Skin epidermis (tissue), 12 donors: ENCODE results near the gene LSP1.

ENCODE experiments used
- H3K27ac ChIP-seq, 21 experiments: fragments of 200-600 bp; sonication (generic) in 11 of 21; one replicate each; pipeline ENCODE4 v1.5.0; 2020; ENCODE audit warnings: mild to moderate bottlenecking in 3 of 21, inconsistent platforms in 2 of 21, moderate library complexity in 2 of 21
- H3K4me3 ChIP-seq, 7 experiments: fragments of 200-600 bp; sonication (generic) in 2 of 7; one replicate each; pipeline ENCODE4 v1.5.0; 2020; ENCODE audit warnings: inconsistent platforms in 2 of 7, mild to moderate bottlenecking in 2 of 7, moderate library complexity in 1 of 7

LSP1 gene

DNA sequence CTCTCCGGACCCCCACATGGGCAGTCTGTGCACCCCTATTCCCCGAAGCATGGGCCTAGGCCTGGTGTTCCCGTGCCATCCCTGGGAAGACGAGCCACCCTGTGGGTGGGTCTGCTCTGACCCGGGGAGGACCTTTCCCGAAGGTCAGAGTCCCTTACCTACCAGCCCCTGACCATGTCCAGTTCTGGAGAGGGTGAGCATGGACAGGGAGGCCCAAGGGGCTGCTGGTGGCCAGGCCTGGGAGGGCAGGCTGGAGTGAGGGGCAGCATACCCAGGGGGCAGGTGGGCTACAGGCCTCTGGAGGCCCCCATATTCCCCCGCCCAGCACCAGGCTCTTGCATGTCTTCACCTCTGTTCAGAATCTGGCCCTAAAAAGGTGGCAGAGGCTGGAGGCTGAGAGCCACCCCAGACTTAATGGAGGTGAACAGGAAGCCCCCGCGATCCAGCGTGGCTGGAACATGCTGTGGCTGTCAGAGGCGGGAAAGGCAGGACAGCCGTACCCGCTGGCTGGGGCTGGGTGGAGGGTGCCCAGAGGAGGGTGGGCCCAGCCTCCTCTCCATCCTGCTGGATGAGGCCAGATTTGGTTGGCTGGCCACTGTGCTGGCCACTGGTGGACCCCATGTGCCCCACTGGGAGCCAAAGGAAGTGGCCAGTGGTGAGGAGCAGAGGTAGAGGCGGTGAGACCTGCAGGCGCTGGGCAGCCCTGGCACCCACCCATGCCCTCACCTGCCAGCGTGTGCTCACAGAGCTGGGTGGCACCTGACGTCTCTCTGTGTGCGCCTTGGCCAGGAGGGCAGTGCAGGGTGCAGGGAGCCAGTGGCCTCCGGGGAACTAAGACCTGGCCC lies 29.3 kb upstream of the LSP1 start:
- Histone ChIP-seq H3K4me3 (no peak overlapping the region), H3K27ac (peak overlapping the region in 1 of 21 experiments; percentile 19)

DNA sequence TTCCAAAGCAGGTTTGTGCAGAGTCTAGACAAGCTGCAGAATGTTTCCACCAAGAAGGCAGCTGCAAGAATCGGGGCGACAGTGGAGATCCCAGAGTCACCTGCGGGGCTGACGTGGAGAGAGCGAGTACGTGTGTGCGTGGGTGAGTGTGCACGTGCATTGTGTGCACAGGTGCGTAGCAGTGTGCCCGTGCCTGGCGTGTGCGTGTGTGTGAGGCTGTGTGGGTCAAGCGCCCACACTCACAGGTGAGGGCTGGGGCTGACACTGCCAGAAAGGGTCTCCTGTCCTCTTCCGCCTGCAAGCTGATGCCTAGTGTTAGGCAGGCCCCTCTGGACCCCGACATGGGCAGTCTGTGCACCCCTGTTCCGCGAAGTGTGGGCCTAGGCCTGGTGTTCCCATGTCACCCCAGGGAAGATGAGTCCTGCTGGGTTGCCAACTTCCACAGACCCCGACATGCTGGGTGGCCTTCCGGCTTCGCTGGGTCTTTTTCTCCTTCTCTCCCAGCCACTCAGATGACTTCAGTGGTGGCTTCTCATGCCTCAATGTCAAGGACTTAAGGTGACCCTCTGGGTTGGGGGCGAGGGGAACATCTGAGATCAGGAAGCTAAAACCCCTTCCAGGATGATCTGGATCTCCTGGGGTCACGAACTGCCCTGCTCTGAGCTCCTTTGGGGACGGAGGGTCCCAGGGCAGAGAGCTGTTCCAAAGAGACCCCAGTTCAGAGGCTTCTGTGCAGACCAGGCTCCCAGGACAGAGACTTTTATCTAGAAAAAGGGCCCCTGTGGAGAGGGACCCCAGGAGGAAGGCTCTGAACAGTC lies 28.5 kb upstream of the LSP1 start:
- no peak overlapping the region for H3K4me3 ChIP-seq
- peak overlapping the region in 1 of 21 experiments; percentile 8 for H3K27ac ChIP-seq

DNA sequence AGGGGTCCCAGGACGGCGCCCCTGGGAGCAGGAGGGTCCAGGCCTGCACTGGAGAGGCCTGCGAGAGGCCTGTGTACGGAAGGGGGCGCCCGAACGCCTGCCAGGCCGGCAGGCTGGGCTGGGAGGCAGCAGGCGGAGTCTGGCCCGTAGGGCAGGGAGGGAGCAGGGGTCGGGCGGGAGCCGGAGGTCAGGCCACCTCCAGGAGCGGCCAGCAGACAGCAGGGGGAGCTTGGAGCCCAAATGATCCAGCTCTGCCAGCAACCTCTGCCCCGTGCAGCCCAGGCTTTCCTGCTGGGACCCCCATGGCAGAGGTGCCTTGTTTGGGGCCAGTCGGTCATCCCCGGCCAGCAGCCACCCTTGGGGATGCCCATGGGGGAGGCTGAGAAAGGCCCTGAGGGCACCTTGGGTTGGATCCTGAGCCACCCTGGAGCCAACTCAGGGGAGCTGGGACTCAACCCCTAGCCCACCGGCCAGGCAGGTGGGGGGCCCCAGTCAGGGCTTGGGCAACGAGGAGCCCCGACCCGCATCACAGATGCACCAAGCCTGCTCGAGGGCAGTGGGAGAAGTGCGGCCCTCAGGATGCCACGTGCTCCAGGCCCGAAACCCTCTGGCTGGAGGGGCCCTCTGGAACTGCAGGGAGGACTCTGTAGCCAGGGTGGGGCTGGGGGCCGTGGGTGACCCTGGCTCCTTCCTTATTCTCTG lies 27.7 kb upstream of the LSP1 start:
- Histone ChIP-seq H3K27ac (peak overlapping the region in 1 of 21 experiments; percentile 8), H3K4me3 (no peak overlapping the region)

DNA sequence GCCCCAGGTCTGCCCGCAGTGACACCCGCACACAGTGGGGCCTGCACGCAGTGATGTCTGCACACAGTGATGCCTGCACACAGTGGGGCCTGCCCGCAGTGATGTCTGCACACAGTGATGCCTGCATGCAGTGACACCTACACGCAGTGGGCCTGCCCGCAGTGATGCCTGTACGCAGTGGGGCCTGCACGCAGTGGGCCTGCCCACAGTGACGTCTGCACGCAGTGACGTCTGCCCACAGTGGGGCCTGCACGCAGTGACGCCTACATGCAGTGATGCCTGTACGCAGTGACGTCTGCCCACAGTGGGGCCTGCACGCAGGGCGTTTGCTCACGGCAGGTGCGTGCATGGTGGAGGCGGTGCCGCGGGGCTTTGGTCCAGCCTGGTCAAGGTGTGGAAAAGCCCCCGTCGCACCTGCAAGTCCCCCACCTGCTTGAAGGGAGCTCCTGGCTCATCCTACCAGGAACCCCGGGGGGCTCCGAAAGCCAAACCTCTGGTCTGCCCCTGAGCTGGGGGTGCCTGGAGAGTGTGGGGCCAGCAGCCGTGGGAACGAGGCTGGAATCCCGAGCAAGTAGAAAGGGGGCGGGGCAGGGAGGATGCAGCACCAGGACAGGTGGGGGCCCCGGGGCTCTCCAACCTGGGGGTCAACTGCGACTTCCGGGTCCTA lies 27.0 kb upstream of the LSP1 start:
- H3K4me3 ChIP-seq: no peak overlapping the region
- H3K27ac ChIP-seq: peak overlapping the region in 2 of 21 experiments; percentile 12 to 42

DNA sequence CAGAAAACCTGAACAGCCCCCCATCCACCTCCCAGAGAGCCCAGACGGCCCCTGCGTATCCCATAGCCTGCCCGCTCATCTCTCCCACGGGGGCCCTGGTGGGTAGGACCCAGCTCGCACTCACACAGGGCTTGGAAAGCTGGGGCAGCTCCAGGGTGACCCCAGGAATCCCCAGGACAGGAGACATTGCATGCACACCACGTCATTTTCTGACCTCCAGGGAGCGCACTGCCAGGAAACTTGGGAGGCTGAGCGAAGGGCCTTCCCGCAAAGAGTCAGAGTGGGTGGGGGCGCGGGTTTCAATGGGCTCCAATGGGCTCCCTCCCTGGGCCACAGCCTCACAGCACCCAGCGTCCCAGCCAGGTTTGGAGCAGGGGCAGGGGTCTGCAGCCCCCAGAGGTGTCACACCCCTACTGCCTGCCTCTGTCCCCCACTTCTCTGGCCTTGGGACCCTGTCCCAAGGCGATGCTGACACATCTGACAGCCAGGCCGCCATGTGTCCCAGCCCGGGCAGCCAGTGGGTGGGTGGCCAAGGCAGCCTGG lies 26.3 kb upstream of the LSP1 start:
- no peak overlapping the region for H3K4me3 ChIP-seq
- peak overlapping the region in 11 of 21 experiments; percentile 12 to 63 (median 41) for H3K27ac ChIP-seq

DNA sequence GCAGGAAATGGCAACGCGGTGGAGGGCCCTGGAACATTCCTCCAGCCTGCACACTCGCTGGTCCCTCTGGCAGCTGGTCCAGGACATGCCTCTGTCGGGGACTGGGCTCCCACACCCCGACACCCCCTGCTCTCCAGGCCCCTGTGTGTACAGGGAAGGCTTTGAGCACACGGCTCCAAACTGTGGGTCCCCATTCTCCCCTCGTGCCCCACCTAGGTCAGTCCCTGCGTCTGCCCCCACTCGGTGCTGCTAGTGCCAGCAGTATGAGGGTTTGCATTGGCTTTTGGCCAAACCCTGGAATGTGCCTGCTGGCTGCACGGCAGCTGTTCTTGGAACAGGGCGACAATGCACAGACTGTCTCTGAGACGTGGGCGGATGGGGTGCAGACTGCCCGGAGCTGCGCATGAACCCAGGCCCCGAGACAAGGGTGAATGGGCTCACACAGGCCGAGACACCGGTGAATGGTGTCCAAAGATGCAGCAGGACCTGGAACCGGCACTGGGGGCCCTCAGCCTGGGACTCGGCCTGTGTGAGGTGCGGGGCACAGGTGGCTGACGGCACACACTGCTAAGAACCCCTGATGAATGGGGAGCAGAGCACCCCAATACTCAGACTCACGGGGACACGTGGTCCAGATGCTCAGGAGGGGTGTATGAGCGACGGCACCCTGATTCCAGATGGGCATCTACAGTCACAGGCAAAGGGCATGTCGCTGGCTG lies 25.6 kb upstream of the LSP1 start:
- Histone ChIP-seq H3K4me3 (no peak overlapping the region), H3K27ac (peak overlapping the region in 11 of 21 experiments; percentile 12 to 63 (median 41))

DNA sequence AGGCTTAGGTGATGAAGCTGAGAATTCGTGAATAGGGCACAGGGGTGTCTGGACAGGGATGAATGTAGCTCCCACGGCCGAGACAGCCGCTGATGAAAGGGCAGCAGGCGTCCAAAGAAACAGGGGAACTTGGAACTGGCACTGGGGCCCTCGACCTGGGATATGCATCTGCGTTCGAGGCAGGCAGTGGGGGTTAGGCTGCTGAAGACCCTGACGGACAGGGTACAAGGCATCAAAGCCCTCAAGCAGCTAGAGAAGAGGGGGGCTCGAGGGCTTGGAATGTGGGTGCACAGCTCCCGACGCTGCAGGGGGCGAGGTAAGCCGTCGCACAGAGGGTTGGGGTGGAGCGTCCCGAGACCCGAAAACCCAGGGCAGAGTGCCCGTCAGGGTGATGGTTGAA lies 25.0 kb upstream of the LSP1 start:
- no peak overlapping the region for H3K4me3 ChIP-seq
- H3K27ac ChIP-seq: peak overlapping the region in 1 of 21 experiments; percentile 21

DNA sequence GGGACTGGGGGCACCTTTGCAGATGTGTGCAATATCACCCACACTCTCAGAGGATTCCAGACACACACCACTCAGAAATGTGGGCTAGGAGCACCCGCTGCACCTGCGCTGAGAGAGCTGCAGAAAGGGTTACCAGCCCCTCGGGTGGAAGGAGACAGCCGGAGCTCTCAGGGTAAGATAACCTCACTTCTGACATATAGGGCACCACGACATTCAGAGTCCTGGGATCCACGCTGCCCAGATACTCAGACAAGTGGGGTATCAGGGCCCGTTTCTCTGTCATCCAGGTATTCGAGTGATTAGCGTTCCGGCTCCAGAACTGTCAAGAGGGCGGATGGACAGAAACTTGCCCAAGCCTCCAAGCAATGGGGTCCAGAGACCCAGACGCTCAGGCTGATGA lies 24.3 kb upstream of the LSP1 start:
- Histone ChIP-seq H3K27ac (no peak overlapping the region), H3K4me3 (no peak overlapping the region)

DNA sequence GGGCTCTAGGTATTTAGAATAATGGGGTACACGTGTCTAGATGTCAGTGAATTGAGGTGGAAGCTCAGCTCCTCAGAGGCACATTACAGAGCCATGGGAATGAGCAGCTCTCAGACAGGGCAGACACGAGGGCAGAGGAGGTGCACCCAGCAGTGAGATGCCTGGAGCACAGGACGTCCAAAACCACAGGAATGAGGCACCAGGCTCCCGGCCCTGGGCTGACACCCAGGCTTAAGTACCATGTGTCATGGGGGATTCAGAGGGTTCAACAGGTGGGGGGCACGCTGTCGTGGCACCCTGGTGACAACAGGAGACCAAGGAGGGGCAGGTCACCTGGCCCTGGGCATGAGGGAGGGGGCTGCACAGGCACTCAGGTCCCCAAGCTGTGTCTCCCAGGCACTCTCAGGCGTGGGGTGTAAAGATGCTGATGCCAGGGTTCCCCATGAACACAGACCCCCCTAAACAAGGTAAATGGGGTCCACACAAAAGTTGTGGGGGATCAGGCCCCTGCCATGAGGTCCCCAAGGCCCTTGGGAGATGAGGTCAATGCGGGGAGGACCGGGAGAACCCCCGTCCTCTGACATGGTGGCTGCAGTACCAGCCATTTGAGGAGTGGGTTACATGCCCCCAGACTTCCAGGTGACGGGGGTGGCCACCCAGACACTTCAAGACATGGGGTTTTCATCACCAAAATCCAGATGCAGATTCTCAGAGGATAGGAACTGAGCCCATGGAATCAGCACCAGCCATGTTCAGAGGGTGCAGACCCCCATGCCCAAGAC lies 23.7 kb upstream of the LSP1 start:
- H3K4me3 ChIP-seq: no peak overlapping the region
- H3K27ac ChIP-seq: peak overlapping the region in 1 of 21 experiments; percentile 17

DNA sequence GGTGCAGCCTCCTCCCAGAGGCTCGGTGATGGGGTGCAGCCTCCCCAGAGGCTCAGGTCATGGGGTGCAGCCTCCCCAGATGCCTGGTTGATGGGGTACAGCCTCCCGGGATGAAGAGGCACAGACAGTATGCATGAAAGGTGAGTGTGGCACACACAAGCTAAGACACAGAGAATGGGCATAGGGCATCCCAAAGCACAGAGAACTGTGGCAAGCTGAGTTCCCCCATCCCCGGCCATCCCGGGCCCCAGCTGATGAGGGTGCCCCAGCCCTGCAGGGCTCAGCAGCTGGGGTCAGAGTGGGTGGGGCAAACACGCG lies 22.9 kb upstream of the LSP1 start:
- Histone ChIP-seq H3K4me3 (no peak overlapping the region), H3K27ac (peak overlapping the region in 9 of 21 experiments; percentile 43 to 89 (median 59))

DNA sequence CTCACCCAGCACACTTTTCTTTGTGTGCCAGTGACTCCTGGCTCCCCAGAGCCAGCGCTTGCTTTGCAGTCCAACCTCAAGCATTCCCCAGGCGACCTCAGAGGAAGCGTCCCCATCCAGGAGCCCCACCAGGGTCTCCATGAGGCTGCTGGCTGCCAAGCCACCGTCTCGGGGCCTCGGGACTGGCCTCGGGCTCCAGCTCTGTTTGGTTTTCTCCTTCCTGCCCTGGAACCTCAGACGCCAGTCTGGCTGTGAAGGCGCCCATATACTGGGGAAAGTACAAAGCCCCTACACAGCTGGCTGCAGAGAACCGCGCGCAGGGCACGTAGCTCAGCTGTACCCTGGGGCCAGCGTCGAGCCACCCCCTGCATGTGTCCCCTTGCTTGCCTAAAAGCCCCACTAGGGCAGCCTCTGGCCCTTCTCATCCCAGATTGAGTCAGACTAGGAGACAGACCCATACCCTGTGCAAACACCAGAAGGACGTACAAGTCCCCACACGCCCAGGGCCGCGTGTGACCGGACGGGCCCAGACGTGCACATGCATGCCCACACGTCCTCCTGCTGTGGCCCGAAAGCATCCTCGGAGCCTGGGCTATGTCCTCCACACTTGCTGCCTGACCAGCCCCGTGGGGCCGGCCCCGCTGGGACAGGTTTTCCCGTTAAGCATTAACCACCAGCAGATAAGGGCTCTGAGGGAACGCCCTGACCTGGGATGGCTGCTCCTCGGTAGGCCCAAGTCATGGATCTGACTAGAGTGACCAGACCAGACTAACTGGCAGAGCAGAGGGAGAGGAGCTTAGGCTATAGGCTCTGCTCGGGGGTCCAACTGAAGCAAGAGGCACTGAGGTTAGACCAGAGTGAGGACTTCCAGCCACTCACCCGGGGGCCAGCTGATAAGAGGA lies 22.3 kb upstream of the LSP1 start:
- Histone ChIP-seq H3K27ac (peak overlapping the region in 12 of 21 experiments; percentile 38 to 89 (median 60)), H3K4me3 (no peak overlapping the region)

DNA sequence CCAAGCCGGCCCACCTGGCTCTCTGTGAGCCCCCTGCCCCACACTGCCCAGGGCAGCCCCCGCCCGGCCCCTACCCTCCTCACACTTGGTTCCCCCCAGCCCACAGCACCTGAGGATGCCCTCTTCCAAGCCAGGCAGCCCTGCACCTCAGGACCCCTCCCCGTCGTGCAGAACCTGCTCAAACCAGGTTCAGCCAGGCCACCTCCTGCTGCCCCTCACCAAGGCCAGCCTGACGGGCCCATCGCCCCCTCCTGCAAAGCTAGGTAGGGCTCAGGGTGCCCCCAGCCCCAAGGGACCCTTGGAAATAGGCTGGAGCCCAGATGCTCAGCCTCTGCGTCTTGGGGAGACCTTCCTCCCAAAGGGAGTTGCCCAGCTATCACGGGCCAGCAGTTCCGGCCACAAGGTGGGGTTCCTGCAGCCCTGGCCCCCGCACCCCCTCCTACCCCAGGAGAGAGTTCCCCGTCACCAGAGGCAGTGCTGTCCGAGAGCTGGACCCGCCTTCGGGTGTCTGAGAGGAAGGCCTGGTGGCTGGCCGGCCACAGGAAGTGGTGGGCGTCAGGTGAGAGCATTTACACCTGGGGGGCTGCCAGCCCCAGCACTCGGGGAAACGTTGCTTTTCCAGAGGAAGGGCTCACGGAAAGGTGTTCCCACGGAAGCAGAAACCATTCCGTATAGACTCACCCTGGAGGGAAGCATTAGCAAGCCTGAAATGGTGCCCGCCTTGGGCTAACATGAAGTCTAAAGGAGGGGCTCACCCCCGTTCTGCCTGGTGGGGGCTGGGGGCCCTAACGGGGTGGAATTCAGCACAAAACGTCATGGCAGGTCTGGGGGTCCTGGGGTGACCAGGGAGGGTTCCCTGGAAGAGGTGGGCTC lies 21.3 kb upstream of the LSP1 start:
- Histone ChIP-seq H3K27ac (peak overlapping the region in 13 of 21 experiments; percentile 0 to 89 (median 30)), H3K4me3 (no peak overlapping the region)

DNA sequence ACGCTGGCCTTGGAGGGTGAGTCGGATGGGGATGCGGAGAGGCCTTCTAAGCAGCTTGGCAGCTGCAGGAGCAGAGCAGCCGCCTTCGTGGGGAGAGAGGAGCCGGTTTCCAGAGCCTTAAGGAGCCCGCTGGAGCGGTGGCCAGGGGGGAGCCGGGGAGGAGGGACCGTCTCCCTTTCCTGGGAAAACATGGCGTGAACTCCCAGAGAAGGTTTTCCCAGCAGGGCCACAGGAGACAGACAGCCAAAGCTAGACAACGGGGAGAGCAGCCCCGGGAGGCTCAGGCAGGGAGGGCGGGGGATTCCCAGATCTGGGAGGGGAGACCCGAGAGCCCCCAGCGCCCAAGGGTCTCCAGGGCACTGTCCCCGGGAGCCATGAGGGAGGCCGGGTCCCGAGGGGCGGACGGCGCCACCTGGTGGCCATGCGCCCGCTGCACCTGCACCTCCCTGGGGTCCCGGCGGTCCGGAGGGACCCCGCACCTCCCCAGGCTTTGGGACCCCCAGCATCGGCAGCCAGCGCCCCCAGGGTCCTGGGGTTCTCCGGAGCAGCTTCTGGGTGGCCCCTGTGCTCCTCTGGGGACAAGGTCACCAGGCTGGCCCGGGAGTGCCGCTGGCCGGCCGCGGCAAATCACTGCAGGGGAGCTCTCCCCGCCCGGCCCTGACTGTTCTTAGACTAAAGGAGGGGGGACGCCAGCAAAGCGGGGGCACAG lies 20.5 kb upstream of the LSP1 start:
- Histone ChIP-seq H3K4me3 (peak overlapping the region in 1 of 7 experiments; percentile 1), H3K27ac (peak overlapping the region in 17 of 21 experiments; percentile 3 to 89 (median 28))

DNA sequence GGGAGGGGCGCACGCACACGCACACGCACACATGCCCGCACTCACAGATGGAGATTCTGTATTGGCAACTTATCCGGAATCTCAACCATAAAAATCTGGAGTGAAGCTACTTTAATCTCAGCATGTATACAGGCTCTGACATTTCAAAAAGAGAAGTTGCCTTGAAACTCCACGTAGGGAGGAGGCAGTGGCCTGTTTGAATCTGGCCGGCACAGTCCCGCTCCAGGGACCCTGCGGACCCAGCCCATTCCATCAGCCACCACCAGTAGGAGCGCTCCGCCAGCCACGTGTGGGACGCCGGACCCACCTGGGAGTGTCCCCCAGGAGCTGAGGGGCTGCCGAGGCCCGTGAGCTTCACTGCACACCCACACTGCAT lies 20.0 kb upstream of the LSP1 start:
- Histone ChIP-seq H3K27ac (peak overlapping the region in 16 of 21 experiments; percentile 3 to 89 (median 29)), H3K4me3 (no peak overlapping the region)

DNA sequence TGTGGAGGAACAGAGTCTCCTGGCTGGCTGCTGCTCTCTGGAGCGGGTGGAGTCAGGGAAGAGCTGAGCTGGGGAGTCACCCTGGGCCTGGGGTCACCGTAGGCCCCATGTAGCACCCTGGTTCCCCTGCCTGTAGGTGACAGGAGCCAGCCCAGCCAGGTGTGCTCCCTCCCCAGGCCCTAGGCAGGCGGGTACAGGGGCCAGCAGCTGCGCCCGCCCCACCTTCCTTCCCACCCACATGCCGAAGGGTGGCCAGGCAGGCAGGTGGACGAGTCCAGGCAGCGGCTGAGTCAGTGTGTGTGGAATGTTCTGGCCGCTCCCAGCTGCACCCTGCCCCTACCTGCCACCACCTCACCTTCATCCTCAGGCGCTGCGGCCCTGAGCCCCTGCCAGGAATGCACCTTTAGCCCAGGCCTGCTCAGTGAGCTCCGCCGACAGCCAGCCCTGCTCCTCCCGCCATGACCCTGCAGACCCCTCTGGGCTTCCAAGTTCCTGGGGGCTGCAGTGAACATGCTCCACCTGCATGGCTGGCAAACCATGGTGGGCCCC lies 18.7 kb upstream of the LSP1 start:
- peak overlapping the region in 19 of 21 experiments; percentile 49 to 89 (median 75) for H3K27ac ChIP-seq

More for the DNA sequence above, 18.7 kb upstream of the LSP1 start:
- no peak overlapping the region for H3K4me3 ChIP-seq
